Stimulated activated effector memory CD8-positive, alpha-beta T cell treated with anti-CD3 and anti-CD28 coated beads, Interleukin-12 subunit alpha, Interleukin-12 subunit beta, amount 100 ng/mL, for 72 hours (primary cell): ENCODE results near the gene CPSF4.
A peak's percentile ranks its signal among the peaks of the same experiment; 100 is the strongest.

Source experiments
- ATAC-seq: fragments of 150-1000 bp; cut with Tn5 transposase; 2 replicates; pipeline ENCODE4 v1.10.0; 2021
- DNase-seq, 2 donors: peaks; one replicate each; pipeline ENCODE4 v3.0.0; 2021 to 2022; ENCODE audit warnings: low spot score in 2 of 2
- H3K27ac Mint-ChIP-seq: one replicate; pipeline ENCODE4 v1.8.0; 2022; ENCODE audit warnings: mild to moderate bottlenecking, mixed read lengths
- H3K36me3 Mint-ChIP-seq: one replicate; pipeline ENCODE4 v1.8.0; 2022; ENCODE audit warnings: mild to moderate bottlenecking, mixed read lengths
- H3K4me1 Mint-ChIP-seq: one replicate; pipeline ENCODE4 v1.8.0; 2022; ENCODE audit warnings: mixed read lengths
- H3K4me3 Mint-ChIP-seq: one replicate; pipeline ENCODE4 v1.8.0; 2022; ENCODE audit warnings: mild to moderate bottlenecking, mixed read lengths
- H3K9me3 Mint-ChIP-seq: one replicate; pipeline ENCODE4 v1.8.0; 2022; ENCODE audit warnings: mixed read lengths

CPSF4 gene

DNA sequence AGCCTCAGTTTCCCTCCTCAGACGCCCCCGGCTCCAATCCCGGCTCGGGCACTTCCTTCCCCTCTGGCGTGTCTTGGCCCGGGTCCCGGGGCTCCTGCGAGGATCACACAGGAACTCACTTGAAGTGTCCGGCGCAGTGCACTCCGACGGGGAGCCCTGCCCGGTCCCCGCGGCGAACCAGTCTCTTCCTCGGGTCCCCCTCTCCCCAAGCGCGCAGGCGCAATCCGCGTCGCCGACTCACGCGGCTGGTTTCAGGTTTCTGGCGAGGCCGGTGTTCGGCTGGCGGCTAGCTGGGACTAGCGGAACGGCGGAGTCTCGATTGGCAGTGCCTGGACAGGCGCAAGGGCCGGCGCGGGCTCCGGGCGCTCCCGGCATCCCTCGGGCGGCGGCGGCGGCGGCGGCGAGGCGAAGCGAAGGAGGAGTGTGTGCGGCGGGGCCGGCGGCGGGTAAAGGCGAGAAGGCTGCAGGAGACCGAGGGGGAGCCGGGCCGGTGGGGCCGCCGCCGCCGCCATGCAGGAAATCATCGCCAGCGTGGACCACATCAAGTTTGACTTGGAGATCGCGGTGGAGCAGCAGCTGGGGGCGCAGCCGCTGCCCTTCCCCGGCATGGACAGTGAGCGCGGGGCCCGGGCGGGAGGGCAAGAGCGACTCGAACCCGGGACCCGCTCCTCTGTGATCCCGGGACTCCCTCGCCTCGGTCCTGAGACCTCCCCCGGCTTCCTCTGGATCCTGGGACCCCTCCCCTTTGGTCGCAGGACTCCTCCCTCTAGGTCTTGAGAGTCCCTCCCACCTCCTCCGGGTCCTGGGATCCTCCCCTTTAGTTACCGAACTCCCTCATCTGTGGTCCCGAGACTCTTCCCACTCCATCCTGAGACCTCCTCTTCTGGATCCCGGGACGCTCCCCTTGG, at the start of gene CPSF4, which contains the start of gene PTCD1:
Gene CPSF4 (plus strand): TSS at position 371 of the 908 bp plus-strand sequence. CDS start 140 bp downstream, at position 511.
Gene PTCD1 (minus strand): TSS at position 226 of the 908 bp plus-strand sequence. CDS start 3,556 bp downstream, outside the sequence.
- H3K9me3 Mint-ChIP-seq = no peaks in the 10 kb centered on the region
- DNase-seq (peak; percentile 90 to 96), ATAC-seq (peak; percentile 98)
- peaks cover 62% of the 10 kb centered on the region for H3K36me3 Mint-ChIP-seq
- H3K4me1 Mint-ChIP-seq = peaks cover 38% of the 10 kb centered on the region
- H3K27ac Mint-ChIP-seq = peak within 1 kb of the TSS; percentile 98
- H3K4me3 Mint-ChIP-seq = peak within 1 kb of the TSS; percentile 99

DNA sequence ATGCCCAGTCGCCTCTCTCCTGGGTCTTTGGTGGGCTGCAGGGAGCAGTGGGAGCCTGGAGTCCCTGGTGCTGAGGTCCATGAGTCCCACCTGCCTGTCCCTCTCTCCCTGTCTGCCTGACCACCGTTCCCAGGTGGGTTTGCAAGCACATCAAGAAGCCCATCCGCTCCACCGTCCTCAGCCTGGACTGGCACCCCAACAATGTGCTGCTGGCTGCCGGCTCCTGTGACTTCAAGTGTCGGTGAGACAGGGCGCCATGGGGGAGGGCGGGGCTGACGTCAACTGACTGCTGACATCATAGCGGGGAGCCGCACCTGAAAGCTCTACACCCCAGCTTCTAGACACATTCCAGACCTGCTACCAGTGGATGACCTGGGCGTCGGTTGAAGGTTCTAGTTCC, 49.0 kb upstream of the CPSF4 start:
- Mint-ChIP-seq H3K4me3 (no peak overlapping the region), H3K9me3 (no peaks in the 10 kb centered on the region), H3K4me1 (peaks cover 22% of the 10 kb centered on the region), H3K36me3 (peaks cover 100% of the 10 kb centered on the region), H3K27ac (no peak overlapping the region)
- ATAC-seq (no peak), DNase-seq (no peak)

GRCh38 chr7:99390941-99391602, 47.7 kb upstream of the CPSF4 start:
- peaks cover 22% of the 10 kb centered on the region for H3K4me1 Mint-ChIP-seq
- ATAC-seq (no peak), DNase-seq (no peak)
- peak overlapping the region; percentile 59 for H3K4me3 Mint-ChIP-seq
- H3K36me3 Mint-ChIP-seq = peaks cover 100% of the 10 kb centered on the region
- no peak overlapping the region for H3K27ac Mint-ChIP-seq
- H3K9me3 Mint-ChIP-seq = no peaks in the 10 kb centered on the region

DNA sequence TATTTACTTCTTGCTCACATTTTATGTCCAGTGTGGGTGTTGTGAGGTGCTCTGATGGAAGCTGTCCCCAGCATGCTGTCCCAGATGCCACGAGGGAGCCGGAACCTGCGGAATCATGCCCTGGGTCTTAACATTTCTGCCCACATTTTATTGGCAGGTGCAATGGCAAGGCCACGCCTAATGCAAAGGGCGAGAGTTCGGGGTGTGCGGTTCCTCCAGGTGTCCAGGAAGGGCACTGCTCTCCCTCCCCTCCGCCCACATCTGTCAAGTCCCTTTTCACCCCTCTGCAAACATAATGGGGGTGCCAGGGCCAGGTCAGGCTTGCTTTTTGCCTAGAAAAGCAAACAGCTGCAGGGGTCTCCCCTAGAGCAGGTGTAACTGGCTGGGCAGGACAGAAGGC, 46.7 kb upstream of the CPSF4 start:
- DNase-seq (no peak), ATAC-seq (no peak)
- peak overlapping the region; percentile 48 for H3K27ac Mint-ChIP-seq
- peaks cover 22% of the 10 kb centered on the region for H3K4me1 Mint-ChIP-seq
- H3K9me3 Mint-ChIP-seq = no peaks in the 10 kb centered on the region
- peaks cover 100% of the 10 kb centered on the region for H3K36me3 Mint-ChIP-seq
- peak overlapping the region; percentile 59 for H3K4me3 Mint-ChIP-seq

DNA sequence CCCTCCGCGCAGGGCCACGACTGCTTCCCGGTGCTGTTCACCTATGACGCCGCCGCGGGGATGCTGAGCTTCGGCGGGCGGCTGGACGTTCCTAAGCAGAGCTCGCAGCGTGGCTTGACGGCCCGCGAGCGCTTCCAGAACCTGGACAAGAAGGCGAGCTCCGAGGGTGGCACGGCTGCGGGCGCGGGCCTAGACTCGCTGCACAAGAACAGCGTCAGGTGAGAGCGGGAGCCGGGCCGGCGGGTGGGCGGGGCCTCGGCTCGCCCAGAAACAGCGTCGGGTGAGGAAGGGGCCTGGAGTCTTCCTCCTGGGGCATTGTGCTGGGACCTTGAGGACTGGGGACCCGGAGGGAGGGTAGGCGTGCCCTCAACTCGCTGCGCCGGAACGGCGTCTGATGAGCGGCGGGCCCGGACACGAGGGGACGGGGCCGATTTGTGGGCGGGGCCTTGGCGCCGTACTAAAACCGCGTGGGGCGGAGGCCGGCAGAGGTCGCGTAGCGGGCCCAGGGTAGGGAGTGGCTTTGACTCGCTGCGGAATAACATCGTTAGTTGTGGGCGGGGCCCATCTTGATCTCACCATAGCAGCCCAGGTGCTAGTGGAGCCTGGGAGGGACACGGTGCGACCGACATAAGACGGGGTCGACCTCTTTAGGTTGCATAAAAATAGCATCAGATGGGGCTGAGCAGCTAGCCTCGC, 45.9 kb upstream of the CPSF4 start:
- no peaks in the 10 kb centered on the region for H3K9me3 Mint-ChIP-seq
- DNase-seq = peak; percentile 55 to 79

DNA sequence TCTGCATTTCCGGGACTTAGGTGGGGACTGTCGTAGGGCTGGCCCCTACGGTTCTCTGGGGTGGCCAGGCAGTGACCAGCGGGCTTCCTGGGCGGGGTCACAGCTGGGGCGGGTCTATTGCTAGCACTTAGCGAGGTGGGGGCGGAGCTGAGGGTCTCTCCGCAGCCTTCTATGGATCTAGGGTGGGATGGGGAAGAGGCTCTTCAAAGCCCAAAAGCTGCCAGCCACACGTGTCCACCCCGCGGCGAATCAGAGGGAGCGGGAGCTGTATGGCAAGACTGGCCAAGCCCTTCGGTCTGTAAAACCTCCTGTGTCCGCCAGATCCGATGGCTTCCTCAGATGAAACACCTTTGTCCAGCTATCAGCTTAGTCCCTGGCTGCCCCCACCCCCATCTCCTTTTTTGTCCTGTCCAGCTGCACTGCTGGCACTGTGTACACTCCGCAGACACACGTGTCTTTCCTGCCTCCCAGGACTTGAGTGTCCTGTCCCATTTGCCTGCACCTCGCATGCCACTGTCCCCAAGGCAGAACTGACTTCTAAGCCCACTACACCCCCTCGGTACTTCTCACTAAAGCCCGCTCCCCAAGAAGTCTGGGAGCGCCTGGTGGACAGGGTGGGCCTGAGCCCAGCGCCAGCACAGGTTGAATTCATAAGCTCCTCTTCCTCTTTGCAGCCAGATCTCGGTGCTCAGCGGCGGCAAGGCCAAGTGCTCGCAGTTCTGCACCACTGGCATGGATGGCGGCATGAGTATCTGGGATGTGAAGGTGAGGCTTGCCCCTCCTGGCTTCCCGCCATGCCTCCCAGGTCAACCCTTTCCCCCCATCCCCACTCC, 45.2 kb upstream of the CPSF4 start:
- H3K4me1 Mint-ChIP-seq = peaks cover 32% of the 10 kb centered on the region
- peaks cover 100% of the 10 kb centered on the region for H3K36me3 Mint-ChIP-seq

More for the DNA sequence above, 45.9 kb upstream of the CPSF4 start:
- Mint-ChIP-seq H3K27ac (peak overlapping the region; percentile 84), H3K4me3 (peak overlapping the region; percentile 59), H3K36me3 (peaks cover 100% of the 10 kb centered on the region), H3K4me1 (peaks cover 25% of the 10 kb centered on the region)
- ATAC-seq = peak; percentile 90

DNA sequence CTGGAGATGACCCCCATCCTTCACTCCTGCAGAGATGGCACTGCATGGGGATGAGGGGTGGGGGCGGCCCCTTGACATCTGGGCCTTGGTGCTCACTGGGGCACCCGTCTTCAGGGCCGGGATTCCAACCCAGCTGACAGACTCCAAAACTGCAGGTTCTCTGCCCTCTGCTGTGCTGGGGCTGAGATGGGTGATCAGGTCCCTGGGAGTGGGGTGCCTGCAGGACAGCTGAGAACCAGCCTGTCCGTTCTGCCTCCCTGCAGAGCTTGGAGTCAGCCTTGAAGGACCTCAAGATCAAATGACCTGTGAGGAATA, 44.6 kb upstream of the CPSF4 start:
- Mint-ChIP-seq H3K4me1 (peaks cover 36% of the 10 kb centered on the region), H3K4me3 (peak overlapping the region; percentile 59), H3K27ac (peak overlapping the region; percentile 84), H3K9me3 (no peaks in the 10 kb centered on the region), H3K36me3 (peaks cover 100% of the 10 kb centered on the region)
- DNase-seq (no peak), ATAC-seq (no peak)

More for the DNA sequence above, 45.2 kb upstream of the CPSF4 start:
- ATAC-seq (no peak), DNase-seq (no peak)
- Mint-ChIP-seq H3K27ac (peak overlapping the region; percentile 84), H3K4me3 (peak overlapping the region; percentile 59), H3K9me3 (no peaks in the 10 kb centered on the region)

DNA sequence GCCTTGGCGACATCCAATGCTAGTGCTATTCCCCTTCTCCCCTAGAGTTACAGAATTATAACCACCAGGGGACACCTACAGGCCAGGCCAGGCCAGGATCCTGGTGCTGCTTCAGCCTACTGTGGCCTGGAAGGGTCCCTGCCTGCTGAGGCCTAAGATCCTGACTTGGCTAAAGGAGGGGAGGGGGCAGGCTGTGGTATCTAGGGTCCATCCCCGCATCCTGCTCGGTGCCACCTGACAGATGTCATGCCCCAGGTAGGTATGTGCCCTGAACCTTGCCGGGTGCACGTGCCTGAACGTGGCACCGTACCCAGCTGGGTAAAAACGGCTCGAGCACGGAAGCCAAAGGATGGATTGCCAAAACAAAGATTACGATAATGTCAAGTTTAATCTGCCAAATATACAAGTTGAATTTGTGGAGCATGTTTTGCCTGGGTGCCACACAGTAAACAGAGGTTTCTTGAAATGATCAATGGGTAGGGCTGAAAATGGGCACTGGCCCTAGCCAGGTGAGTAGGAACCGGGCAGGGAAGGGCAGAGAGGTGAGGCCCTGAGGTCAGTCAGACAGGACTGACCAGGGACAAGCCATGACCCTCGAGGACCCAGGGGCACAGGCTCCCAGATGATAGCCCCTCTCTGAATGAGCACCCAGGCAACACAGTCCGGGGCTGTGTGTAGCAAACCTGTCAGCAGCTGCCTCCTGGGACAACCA, 43.0 kb upstream of the CPSF4 start:
- Mint-ChIP-seq H3K9me3 (no peaks in the 10 kb centered on the region), H3K36me3 (peaks cover 100% of the 10 kb centered on the region)

GRCh38 chr7:99396418-99397296, 42.1 kb upstream of the CPSF4 start:
- H3K36me3 Mint-ChIP-seq = peaks cover 100% of the 10 kb centered on the region
- no peak overlapping the region for H3K4me3 Mint-ChIP-seq
- DNase-seq (no peak), ATAC-seq (no peak)
- H3K9me3 Mint-ChIP-seq = no peaks in the 10 kb centered on the region
- peaks cover 49% of the 10 kb centered on the region for H3K4me1 Mint-ChIP-seq
- H3K27ac Mint-ChIP-seq = peak overlapping the region; percentile 92

More for the DNA sequence above, 43.0 kb upstream of the CPSF4 start:
- ATAC-seq (no peak), DNase-seq (no peak)
- Mint-ChIP-seq H3K4me3 (no peak overlapping the region), H3K27ac (peak overlapping the region; percentile 64), H3K4me1 (peaks cover 41% of the 10 kb centered on the region)

GRCh38 chr7:99397297-99397983, 41.3 kb upstream of the CPSF4 start:
- peak overlapping the region; percentile 92 for H3K27ac Mint-ChIP-seq
- no peak for ATAC-seq
- H3K4me3 Mint-ChIP-seq = no peak overlapping the region
- peaks cover 100% of the 10 kb centered on the region for H3K36me3 Mint-ChIP-seq
- peaks cover 48% of the 10 kb centered on the region for H3K4me1 Mint-ChIP-seq
- H3K9me3 Mint-ChIP-seq = no peaks in the 10 kb centered on the region
- DNase-seq = no peak

GRCh38 chr7:99398891-99399445, 39.8 kb upstream of the CPSF4 start:
- H3K9me3 Mint-ChIP-seq = no peaks in the 10 kb centered on the region
- H3K27ac Mint-ChIP-seq = peak overlapping the region; percentile 92
- DNase-seq (no peak), ATAC-seq (no peak)
- H3K4me1 Mint-ChIP-seq = peaks cover 46% of the 10 kb centered on the region
- peaks cover 100% of the 10 kb centered on the region for H3K36me3 Mint-ChIP-seq
- H3K4me3 Mint-ChIP-seq = no peak overlapping the region

DNA sequence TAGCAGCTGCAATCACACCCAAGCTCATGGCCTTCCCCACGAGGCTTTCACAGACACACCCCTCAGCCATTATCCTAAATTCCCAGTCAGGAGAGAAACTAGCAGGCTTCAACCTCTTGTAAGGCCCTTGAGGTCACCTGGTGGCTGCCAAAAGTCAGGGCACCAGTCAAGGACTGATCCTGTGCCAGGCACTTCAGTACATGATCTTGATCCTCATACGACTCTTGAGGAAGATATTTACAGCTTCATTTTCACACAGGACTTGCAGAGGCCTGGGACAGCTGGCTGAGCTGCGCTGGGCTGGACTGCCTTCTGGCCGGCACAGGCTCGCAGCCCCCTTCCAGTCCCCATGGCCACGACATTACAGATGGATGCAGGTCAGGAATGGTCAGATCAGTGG, 39.1 kb upstream of the CPSF4 start:
- no peak for ATAC-seq
- H3K36me3 Mint-ChIP-seq = peaks cover 100% of the 10 kb centered on the region
- H3K4me3 Mint-ChIP-seq = no peak overlapping the region

DNA sequence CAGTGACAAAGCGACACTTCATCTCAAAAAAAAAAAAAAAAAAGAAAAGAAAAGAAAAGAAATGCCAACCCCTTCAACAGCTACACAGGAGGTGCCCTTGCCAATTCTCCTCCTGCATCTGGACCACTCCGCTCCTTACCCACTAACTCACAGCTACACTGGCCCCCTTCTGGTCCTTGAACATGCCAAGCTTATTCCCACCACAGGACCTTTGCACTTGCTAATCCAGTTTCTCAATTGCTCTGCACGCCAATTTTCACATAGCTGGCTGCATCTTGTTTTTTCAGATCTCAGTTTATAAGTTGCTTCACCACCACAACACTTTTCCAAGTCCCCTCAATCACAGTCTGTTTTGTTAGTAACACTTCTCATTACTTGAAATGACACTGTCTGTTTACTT, 35.9 kb upstream of the CPSF4 start:
- ATAC-seq = no peak
- H3K9me3 Mint-ChIP-seq = no peaks in the 10 kb centered on the region
- H3K36me3 Mint-ChIP-seq = peaks cover 84% of the 10 kb centered on the region
- no peak for DNase-seq
- H3K4me1 Mint-ChIP-seq = peaks cover 62% of the 10 kb centered on the region
- H3K27ac Mint-ChIP-seq = peak overlapping the region; percentile 88
- H3K4me3 Mint-ChIP-seq = no peak overlapping the region

More for the DNA sequence above, 39.1 kb upstream of the CPSF4 start:
- DNase-seq = no peak
- Mint-ChIP-seq H3K9me3 (no peaks in the 10 kb centered on the region), H3K4me1 (peaks cover 47% of the 10 kb centered on the region), H3K27ac (peak overlapping the region; percentile 92)
